Measurements from ENCODE around the gene CBX2. TPM values are rescaled to one million over a fixed set of nuclear protein-coding genes. Genes with fewer than 3 reads are reported as not detected.

The CBX2 gene
- total RNA-seq, 4 donors from 2014 or later, result 0.81 to 2.5 (median 2.0) TPM

GRCh38 chr17:79757140-79757745 is 20.7 kb upstream of the CBX2 start:
- no peaks in the 10 kb centered on the region for H3K36me3 ChIP-seq
- H3K4me1 ChIP-seq, result no peaks in the 10 kb centered on the region
- WGBS, 2 donors (ENCODE audit: low coverage in 1 of 2), result 83% methylated on average over 3 of the region's 15 CpGs; no CpG with 5 or more reads in 1 of the 2 donors
- ATAC-seq, result no peak
- H3K27ac ChIP-seq, result no peak overlapping the region
- no peaks in the 10 kb centered on the region for H3K9me3 ChIP-seq
- TF ChIP-seq CTCF (IDR thresholded peaks at IDR 0.05), result no peak
- TF ChIP-seq EP300 (IDR thresholded peaks at IDR 0.05), result no peak
- TF ChIP-seq POLR2A (IDR thresholded peaks at IDR 0.05), result no peak
- no peak for TF ChIP-seq POLR2AphosphoS5 (IDR thresholded peaks at IDR 0.05)
- no peak overlapping the region for H3K4me3 ChIP-seq
- H3K27me3 ChIP-seq, result peaks cover 55% of the 10 kb centered on the region

GRCh38 chr17:79758271-79758670 is 19.7 kb upstream of the CBX2 start:
- Histone ChIP-seq H3K36me3 (no peaks in the 10 kb centered on the region), H3K4me1 (no peaks in the 10 kb centered on the region), H3K27ac (no peak overlapping the region), H3K4me3 (no peak overlapping the region), H3K9me3 (no peaks in the 10 kb centered on the region), H3K27me3 (peaks cover 44% of the 10 kb centered on the region)
- TF ChIP-seq POLR2A (IDR thresholded peaks at IDR 0.05) (no peak), CTCF (IDR thresholded peaks at IDR 0.05) (no peak)
- no peak for ATAC-seq
- WGBS, 2 donors (ENCODE audit: low coverage in 1 of 2), result 88 to 94% methylated on average over 5 to 6 of the region's 6 CpGs

GRCh38 chr17:79760197-79760906 is 17.6 kb upstream of the CBX2 start:
- H3K27me3 ChIP-seq, result peaks cover 33% of the 10 kb centered on the region
- no peak for TF ChIP-seq EP300 (IDR thresholded peaks at IDR 0.05)
- no peak for TF ChIP-seq CTCF (IDR thresholded peaks at IDR 0.05)
- TF ChIP-seq POLR2A (IDR thresholded peaks at IDR 0.05), result no peak
- TF ChIP-seq POLR2AphosphoS5 (IDR thresholded peaks at IDR 0.05), result no peak
- H3K36me3 ChIP-seq, result no peaks in the 10 kb centered on the region
- 90 to 93% methylated on average over 2 to 4 of the region's 21 CpGs for WGBS, 2 donors (ENCODE audit: low coverage in 1 of 2)
- H3K27ac ChIP-seq, result no peak overlapping the region
- H3K4me3 ChIP-seq, result no peak overlapping the region
- H3K9me3 ChIP-seq, result no peaks in the 10 kb centered on the region
- ATAC-seq, result no peak
- H3K4me1 ChIP-seq, result no peaks in the 10 kb centered on the region

- Histone ChIP-seq H3K4me1 (no peaks in the 10 kb centered on the region), H3K27ac (no peak overlapping the region), H3K36me3 (no peaks in the 10 kb centered on the region), H3K9me3 (no peaks in the 10 kb centered on the region), H3K4me3 (no peak overlapping the region), H3K27me3 (peaks cover 26% of the 10 kb centered on the region)
- no peak for ATAC-seq
- TF ChIP-seq EP300 (IDR thresholded peaks at IDR 0.05), result no peak
- no peak for TF ChIP-seq POLR2A (IDR thresholded peaks at IDR 0.05)
- no peak for TF ChIP-seq POLR2AphosphoS5 (IDR thresholded peaks at IDR 0.05)
- 66 to 76% methylated on average over 7 to 9 of the region's 19 CpGs for WGBS, 2 donors (ENCODE audit: low coverage in 1 of 2)
These were observed 15.9 kb upstream of the CBX2 start for GRCh38 chr17:79761894-79762589.

- Histone ChIP-seq H3K27me3 (peaks cover 33% of the 10 kb centered on the region), H3K4me3 (no peak overlapping the region), H3K36me3 (no peaks in the 10 kb centered on the region), H3K4me1 (no peaks in the 10 kb centered on the region), H3K9me3 (no peaks in the 10 kb centered on the region), H3K27ac (no peak overlapping the region)
- TF ChIP-seq POLR2A (IDR thresholded peaks at IDR 0.05) (no peak), CTCF (IDR thresholded peaks at IDR 0.05) (no peak), POLR2AphosphoS5 (IDR thresholded peaks at IDR 0.05) (no peak), EP300 (IDR thresholded peaks at IDR 0.05) (no peak)
- no peak for ATAC-seq
- 74 to 81% methylated on average over 3 of the region's 3 CpGs for WGBS, 2 donors (ENCODE audit: low coverage in 1 of 2)
These were observed 12.2 kb upstream of the CBX2 start for GRCh38 chr17:79765708-79766107.
